COLO829 (cell line): Measurements from ENCODE around the gene SPTBN5.

Source experiments
- DNase-seq: peaks from one replicate; pipeline ENCODE4 v3.0.0; 2012; ENCODE audit warnings: low spot score

SPTBN5 gene

DNA sequence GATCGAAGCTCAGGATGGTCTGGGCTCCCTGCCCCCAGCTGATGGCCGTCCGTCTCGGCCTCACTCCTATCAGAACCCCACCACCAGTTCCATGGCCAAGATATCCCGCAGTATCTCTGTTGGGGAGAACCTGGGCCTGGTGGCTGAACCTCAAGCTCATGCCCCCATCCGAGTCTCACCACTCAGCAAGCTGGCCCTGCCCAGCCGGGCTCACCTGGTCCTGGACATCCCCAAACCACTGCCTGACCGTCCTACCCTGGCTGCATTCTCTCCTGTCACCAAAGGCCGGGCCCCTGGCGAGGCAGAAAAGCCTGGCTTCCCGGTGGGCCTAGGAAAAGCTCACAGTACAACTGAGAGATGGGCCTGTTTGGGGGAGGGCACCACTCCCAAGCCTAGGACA is 70.4 kb downstream of the SPTBN5 start:
- no peak for DNase-seq

DNA sequence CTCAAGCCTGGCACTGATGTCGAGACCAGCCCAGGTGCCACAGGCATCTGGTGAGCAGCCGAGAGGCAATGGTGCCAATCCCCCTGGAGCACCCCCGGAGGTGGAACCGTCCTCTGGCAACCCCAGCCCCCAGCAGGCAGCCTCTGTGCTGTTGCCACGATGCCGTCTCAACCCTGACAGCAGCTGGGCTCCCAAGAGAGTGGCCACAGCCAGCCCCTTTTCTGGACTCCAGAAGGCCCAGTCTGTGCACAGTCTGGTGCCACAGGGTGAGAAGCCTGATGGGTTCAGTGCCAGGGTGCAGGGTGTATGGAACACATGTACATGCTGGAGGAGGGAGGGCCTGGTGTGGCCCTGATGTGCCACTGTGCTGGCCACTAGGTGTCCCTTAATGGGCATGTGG is 70.9 kb downstream of the SPTBN5 start:
- DNase-seq: no peak

DNA sequence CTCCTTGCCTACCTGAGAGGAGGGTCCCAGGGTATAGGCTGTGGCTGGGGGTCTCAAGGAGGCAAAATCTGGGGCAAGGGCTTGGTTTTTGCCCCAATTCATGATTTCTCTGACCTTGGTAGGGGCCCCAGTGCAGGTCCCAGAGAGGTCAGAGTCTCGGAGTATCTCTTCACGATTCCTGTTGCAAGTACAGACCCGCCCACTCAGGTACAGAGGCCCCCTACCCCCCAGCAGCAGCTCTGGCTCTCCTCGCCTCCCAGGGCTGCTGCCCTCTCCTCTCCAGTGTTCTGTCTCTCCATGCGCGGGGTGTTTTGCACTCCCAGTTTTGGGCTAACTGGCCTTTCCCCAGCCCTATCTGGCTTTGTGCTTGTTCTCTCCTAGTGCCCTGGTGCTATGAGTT is 71.4 kb downstream of the SPTBN5 start:
- DNase-seq: no peak

DNA sequence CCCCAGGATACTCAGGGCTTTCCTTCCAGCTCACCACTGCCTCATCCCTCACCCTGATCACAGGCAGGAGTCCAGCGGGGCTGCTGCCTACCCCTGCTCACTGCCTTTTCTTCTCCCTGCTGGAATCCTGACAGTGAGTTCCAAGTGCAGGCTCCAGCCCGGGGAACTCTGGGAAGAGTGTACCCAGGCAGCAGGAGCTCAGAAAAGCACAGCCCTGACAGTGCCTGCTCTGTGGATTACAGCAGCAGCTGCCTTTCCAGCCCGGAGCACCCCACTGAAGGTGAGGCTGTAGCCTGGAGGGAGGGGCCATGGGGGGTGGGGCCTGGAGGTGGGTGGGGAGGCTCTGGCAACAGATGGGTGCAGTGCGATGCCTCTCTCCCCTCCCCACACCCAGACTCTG is 72.0 kb downstream of the SPTBN5 start:
- DNase-seq: no peak

DNA sequence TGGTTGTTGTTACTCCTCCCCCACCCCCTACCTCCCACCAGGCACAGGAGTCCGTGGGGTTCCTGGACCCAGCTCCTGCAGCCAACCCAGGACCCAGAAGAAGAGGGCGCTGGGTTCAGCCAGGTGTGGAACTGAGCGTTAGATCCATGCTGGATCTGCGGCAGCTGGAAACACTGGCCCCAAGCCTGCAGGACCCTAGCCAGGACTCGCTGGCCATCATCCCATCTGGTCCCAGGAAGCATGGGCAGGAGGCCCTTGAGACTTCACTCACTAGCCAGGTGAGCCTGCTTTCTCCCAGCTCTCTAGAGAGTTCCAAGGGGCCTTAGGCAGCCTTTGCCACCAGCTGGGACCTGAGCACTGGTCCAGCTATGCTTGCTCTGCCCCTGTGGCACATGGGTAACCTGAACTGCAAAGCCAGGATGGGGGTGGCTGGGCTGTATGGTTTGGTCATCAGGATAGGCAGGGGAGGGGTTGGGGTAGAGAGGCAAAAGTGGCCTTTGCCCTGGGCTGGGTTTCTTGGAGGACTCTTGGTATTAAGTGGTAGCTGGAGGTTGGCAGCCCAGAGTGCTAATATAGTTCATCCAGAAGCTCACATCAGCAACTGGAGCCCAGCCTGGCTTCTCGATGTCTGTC is 72.9 kb downstream of the SPTBN5 start:
- DNase-seq: no peak

DNA sequence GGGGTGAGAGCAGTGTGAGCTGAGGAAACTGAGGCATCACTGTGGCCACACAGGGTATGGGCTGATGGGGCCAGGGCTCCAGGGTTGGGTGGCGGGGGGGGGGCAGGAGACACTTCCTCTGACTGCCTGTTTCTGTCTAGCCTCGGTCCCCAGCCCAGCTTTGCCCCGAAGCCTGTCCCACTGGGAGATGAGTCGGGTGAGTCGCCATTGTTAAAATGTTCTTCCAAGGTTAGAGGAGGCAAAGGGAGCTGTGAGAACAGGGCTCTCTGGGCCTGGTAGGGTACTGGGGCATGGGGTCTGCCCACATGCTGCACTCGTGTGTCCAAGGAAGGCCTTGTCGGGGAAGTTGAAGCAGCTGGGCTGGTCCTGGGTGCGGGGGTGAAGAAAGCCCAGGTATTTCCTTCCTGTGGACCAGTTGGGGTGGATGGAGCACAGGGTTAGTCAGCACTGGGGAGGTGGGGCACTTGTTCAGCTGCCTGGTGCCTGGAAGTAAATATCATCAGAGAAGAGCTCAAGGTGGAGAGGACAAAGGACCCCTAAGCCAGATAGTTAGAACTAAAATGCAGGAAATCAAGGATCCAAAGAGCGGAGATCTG is 74.3 kb downstream of the SPTBN5 start:
- DNase-seq: no peak

DNA sequence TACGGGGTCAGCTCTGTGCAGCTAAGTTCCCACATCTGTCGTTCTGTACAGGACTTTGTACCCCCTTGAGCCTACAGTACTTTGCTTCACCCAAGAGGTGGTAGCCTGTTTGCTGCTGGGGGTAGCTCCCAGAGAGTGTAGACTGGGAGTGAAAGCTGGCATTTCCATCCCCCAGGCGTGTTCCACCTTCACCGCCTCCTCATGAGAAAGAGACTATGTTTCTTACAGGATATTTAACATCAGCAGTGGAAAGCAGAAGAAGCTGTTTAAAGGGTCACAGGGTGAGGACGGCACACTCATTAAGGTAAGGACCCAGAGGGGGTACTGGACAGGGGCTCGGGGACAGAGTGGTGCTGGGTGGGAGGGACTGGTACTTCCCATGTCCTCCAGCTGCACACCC is 76.1 kb downstream of the SPTBN5 start:
- no peak for DNase-seq

DNA sequence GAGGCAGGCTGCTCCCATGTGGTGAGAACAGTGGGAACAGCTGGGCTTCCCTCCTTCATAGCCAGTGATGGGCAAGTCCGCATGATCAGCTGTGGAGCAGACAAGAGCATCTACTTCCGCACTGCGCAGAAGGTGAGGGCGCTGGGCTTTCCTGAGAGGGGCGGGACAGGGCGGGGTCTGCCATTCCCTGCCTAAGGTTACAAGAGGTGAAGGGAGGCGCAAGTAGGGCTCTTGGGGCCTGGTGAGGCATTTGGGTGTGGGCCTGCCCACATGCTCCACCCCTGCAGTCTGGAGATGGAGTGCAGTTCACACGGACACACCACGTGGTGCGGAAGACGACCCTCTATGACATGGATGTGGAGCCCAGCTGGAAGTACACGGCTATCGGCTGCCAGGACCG is 76.5 kb downstream of the SPTBN5 start:
- DNase-seq: no peak

DNA sequence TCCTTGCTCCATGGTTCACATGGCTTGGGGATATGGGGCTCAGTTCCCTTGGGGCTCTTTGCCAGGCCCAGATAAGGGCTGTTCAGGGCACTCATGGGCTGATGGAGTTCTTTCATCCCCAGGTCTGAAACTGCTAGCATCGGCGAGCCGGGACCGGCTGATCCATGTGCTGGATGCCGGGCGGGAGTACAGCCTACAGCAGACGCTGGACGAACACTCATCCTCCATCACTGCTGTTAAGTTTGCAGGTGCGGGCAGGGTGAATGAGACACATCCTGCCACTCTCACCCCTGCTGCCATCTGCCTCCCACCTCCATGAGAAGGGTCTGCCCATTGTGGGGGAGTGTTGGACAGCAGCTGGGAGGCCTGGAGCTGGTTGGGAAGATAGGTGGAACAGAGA is 77.1 kb downstream of the SPTBN5 start:
- DNase-seq: no peak

DNA sequence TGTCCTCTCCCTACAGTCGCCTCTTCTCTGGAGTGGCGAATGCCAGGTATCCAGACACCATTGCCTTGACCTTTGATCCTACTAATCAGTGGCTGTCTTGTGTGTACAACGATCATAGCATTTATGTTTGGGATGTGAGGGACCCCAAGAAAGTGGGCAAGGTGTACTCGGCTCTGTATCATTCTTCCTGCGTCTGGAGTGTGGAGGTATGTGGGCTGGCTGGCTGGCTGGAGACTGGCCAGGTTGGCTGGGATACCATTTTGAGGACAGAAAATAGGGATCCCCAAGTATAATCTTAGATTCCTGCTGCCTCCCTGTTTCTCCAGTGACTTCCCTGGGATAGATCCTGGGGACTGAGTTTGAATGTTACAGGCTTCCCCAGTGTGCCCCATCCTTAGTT is 79.3 kb downstream of the SPTBN5 start:
- no peak for DNase-seq

DNA sequence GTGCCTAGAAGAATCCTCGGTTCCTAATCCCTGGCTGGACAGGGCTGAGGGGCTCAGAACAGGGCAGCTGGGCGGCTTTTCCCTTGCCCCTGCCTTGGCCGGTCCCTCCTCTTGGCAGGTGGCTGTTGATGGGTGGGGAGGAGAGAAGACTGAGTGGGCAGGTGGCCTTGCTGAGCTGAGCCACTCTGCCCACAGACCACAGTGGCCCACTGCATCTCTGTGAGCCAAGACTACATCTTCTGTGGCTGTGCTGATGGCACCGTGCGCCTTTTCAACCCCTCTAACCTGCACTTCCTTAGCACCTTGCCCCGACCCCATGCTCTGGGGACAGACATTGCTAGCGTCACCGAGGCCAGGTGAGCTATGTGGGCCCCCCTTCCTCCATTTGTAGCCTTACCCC is 80.4 kb downstream of the SPTBN5 start:
- no peak for DNase-seq

DNA sequence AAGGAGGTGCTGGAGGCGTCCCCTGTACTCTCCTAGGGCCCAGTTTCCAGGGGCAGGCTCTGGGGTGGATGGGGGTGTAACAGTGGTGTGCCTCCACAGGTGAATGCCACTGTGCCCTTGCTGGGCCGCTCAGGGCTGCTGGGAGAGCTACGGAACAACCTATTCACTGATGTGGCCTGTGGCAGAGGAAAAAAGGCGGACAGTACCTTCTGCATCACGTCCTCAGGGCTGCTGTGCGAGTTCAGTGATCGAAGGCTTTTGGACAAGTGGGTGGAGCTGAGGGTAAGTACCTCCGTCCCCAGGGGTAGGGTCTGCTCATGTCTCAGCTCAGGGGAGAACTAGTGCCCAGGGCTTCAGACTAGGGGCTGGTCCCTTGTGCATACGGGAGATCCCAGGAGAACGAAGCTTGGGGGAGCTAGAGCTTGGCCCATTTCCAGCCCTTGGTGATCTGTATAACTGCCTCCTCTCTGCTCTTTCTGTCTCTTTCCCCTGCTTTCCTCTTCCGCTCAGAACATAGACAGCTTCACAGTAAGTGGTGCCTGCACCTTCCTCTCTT is 81.0 kb downstream of the SPTBN5 start:
- DNase-seq: no peak

DNA sequence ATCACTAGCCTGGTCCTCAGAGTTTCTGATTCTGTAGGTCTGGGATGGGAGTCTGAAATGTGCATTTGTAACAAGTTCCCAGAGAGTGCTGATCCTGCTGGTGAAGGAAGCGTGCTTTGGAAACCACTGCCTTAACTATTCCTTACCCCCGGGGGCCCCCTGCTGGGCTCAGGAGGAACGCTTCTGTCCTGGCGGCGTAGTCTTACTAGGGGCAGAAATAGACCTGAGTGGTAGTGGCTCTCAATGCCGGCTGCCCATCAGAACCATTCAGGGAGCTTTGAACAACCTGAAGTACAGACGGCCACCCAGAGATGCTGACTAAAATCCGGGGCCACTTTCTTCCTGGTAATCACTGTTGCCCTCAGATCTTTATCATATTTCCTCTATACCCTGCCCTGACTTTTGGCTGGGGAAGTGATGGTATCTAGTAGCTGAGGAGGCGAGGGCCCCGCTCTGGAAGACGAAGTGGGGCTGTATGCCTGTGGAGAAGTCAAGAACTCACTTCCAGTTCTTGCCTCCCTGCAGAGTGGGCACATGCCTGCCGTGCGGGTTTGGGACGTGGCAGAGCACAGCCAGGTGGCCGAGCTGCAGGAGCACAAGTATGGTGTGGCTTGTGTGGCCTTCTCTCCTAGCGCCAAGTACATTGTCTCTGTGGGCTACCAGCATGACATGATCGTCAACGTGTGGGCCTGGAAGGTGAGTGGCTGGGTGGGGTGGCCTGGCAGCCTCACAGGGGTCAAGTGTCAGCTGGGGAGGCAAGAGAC is 82.2 kb downstream of the SPTBN5 start:
- DNase-seq: peak; percentile 58

DNA sequence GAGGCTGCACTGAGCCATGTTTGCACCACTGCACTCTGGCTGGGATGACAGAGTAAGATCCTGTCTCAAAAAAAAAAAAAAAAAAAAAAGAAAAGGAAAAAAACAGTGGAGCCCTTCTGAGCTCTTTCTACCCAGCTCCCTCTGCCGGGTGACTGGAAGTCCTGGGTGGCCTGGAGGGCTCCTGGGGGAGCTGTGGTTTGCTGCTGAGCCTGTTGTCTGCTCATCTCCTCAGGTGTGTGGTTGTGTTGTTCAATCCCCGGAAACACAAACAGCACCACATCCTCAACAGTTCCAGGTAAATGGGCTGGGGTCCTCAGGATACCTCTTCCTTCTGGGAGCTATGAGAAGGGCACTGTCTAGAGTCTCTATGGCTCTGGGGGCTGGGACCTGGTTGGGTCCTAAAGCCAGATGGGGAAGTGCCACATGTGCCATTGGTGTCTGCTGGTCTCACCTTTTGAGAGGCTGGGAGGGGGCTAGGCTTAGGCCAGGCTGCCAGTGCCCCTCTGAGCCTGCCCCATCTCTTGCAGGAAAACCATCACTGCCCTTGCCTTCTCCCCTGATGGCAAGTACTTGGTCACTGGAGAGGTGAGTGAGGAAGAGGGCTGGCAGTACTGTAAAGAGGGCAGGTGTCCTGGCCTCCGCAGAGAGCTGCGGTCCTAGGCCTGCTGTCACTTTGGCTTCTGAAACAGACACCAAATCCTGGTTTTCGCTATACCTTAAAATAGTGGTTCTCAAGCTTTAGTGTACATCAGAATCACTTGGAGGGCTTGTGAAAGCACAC is 83.0 kb downstream of the SPTBN5 start:
- no peak for DNase-seq

DNA sequence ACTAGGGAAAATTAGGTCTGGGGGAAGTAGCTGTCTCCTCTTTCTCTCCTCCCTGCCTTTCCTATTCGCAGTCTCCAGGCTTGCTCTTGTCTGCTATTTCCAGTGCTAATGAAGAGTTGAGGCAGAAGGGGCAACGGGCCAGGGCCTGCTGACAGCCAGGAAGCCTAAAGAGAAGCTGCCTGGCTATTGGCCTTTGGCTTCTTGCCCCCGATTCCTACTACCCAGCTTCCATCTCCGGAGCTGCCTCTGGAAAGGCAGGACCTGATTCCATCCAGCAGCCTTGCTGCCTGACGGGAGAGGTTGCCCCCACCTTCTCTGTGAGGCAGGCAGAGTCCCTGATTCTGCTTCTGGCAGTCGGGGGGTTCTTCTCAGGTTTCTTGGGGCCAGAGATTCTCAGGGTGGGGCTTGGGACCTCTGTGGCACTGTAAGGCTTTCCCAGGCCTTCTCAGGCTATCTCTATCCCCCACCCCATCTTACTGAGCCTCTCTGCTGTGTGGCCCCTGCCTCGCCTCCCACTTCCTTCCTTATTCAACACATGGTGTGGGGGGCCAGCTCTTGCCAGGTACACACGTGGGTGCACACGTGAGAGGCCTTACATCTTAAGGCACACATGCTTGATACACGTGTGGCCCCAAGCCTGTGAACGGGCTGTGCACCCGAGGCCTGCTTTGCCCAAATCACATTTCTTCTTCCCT is 84.2 kb downstream of the SPTBN5 start:
- DNase-seq: no peak

DNA sequence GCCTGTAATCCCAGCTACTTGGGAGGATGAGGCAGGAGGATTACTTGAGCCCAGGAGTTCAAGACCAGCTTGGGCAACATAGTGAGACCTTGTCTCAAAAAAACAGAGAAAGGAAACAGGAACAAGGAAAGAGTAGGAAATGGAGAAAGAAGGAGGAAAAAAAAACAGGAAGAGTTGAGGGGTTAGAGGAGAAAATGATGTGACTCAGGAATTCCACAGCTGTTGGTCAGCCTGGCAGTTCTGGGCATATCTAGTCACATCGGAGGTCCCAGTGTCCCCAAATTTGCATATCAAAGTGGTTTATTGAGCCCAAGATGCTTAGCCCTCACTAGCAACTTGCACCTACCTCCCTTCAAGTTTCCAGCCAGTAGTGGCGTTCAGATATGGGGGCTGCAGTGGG is 84.7 kb downstream of the SPTBN5 start:
- DNase-seq: no peak

DNA sequence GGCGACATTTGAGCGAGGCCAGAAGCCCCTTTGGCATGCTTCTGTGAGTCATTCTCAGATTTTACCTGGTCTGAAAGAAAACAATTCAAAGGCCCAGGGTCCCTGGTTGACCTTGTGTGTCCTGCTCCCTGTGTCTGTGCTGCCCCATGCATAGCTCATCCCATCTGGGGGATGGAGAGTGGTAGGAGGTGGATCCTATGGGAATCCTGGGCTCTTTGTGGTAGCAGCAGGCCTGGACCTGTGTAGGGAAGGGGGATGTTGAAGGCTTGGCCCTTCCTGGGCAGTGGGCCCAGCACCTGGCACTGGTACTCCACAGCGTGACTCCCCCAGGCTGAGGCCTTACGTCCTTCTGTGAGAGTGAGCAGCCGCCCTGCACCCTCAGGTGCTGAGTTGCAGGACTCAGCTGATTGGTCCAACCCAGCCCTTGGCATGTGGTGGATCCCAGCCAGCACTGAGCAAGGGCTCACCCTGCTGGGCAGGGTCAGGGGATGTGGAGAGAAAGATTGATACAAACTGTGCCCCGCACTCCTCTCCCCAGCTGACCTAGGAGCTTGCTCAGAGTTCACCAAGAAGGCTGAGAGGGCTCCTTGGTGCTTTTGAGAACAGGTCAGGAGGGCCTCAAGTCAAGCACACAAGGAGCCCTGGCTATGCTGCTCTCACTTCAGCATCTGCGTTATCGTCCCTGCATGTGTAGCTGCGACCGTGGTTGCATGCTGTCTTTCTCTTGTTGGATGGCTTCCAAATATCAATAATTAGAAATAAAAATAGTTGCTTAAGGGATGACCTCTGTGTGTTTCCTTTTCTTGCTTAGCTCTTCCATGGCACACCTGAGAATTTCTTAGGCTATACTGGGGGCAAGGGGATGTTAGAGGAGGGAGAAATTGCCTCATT is 87.3 kb downstream of the SPTBN5 start:
- DNase-seq: no peak

DNA sequence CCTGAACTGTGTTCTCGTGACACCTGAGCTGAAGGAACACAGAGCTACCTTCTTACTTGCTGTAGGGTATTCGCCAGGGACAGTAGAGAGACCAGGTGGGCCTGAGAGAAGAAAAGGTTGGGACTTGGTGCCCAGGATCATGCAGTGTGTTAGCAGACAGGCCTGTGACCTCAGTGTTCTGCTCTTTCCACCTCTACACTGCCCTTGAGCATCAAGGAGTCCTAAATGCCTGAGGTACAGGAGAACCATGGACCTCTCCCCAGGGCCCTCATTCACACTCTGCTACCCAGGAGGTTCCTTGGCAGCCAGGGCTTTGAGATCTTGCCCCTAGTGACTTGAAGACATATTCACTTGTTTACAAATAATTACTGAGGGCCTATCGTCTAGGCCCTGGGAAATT is 88.1 kb downstream of the SPTBN5 start:
- DNase-seq: no peak

DNA sequence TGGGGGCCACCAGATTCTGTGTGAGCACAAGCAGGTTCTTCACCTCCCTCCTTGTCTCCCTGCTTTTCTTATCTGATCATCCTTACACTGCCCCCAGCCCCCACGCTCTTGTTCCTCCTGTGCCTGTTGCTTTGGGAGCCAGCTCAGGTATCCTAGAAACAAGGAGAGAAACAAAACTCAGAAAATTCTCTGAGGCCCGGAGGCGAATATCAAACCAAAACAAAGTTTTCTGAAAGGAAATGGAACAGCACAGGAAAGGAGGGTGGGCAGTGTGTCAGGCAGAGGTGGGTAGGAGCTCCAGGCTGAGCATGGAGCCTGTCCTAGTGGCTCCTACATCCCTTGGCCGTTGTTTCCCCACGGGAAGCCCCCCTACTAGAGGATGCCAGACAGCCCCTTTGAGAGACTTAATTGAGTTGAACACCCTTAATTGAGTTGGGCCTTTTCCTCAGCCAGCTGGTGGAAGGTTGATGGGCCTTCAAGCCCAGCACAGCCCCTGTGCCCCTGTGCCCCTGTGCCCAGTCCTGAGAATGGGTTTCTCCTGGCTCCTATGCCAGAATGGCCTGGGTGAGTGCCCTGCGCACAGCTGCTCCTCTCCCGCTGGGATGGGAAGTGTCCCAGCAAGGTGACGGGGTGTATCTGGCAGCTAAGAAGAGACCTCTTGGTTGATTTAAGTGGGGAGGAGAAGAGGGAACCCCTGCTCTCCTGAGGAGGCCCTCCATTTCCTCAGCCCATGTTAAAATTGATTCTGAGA is 88.8 kb downstream of the SPTBN5 start:
- DNase-seq: no peak

DNA sequence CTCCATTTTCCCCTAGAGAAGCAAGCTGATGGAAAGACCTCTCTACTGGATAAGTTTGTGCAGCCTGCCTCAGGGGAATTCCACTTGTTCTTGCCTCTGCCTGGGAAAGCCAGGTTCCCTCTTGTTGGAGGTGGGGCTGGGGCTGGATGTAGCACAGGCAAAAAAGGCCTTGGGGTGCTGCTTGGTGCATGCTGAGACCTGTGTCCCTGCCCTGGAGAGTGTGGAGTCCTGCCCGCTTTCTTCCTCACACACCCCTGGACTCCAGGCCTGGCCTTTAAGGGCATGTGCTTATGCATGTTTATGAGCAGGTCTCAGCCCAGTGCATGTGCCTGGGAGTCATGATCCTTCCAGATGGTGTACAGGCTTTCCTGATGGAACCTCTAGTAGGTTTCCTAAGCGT is 89.5 kb downstream of the SPTBN5 start:
- DNase-seq: no peak
